Testis (tissue), 3 donors: Measurements from ENCODE around the gene ACLY. TPM values are rescaled to one million over a fixed set of nuclear protein-coding genes. Genes with fewer than 3 reads are reported as not detected.
A peak's percentile ranks its signal among the peaks of the same experiment; 100 is the strongest.
"Not testable (repeated sequence)": the region's sequence is repeated elsewhere in the genome, so short reads cannot be mapped to it uniquely, and the experiment has no call there.

ENCODE experiments used
- DNase-seq: peaks from one replicate; pipeline ENCODE4 v3.0.0-alpha.2; 2019
- H3K27ac ChIP-seq, 2 donors: fragments of 200-600 bp; sonication (generic); one replicate each; pipeline ENCODE4 v1.5.1; 2019
- H3K27me3 ChIP-seq: fragments of 200-600 bp; sonication (generic); one replicate; pipeline ENCODE4 v1.5.1; 2019
- H3K36me3 ChIP-seq: fragments of 200-600 bp; sonication (generic); one replicate; pipeline ENCODE4 v1.5.1; 2017; ENCODE audit warnings: low read depth; ENCODE audit errors: missing control alignments
- H3K4me1 ChIP-seq: fragments of 200-600 bp; sonication (generic); one replicate; pipeline ENCODE4 v1.5.1; 2019
- H3K4me3 ChIP-seq, 2 donors: fragments of 200-600 bp; sonication (generic); one replicate each; pipeline ENCODE4 v1.5.1; 2017 to 2019
- H3K9me3 ChIP-seq: fragments of 200-600 bp; sonication (generic); one replicate; pipeline ENCODE4 v1.5.1; 2017
- POLR2A ChIP-seq: fragments of 450-650 bp; IDR thresholded peaks from one replicate; pipeline ENCODE4 v1.6.1; 2017; ENCODE audit warnings: antibody characterized with exemption, mild to moderate bottlenecking, moderate library complexity
- WGBS, 2 donors: methylation state at CpG; one replicate each; pipeline ENCODE4 v1.1.5; 2018; 5-methylcytosine and 5-hydroxymethylcytosine counted together
- intact Hi-C: fragments of 100-400 bp; cut with DNase I; formaldehyde crosslinking; loops from one replicate; pipeline ENCODE4 v1.15.1; 2023; ENCODE audit warnings: low total_unique reads
- polyA plus RNA-seq: library from polyadenylated mRNA; stranded (reverse); fragments of 350-450 nt; fragmentation: Illumina TruSeq; extraction: RNeasy Lipid Tissue Mini Kit (QIAGEN cat#74804); gene quantifications from one replicate; pipeline ENCODE4 v1.2.3, GENCODE V29; 2014; ENCODE audit warnings: low read depth, low replicate concordance; ENCODE audit not compliant: insufficient read depth
- total RNA-seq, 2 donors: library from RNA; depleted of rRNA; stranded (reverse); fragments of >200 nt; gene quantifications; one replicate each; pipeline ENCODE4 v1.2.3, GENCODE V29; 2016
- TF ChIP-seq, protein P1 (sequence below), 3 experiments: fragments of 450-650 bp in 2 of 3; fragments of 200-600 bp in 1 of 3; sonication (generic) in 1 of 3; IDR thresholded peaks; one replicate each; pipeline ENCODE4 v1.5.1; 2016 to 2019; ENCODE audit warnings: antibody characterized with exemption in 3 of 3, mild to moderate bottlenecking in 2 of 3, moderate library complexity in 1 of 3

The ACLY gene
- total and polyA plus RNA-seq, 3 donors from 2014 or later, result 68.4 to 86.0 (median 83.0) TPM

- Histone ChIP-seq H3K9me3 (no peaks in the 10 kb centered on the region), H3K36me3 (no peaks in the 10 kb centered on the region), H3K4me1 (no peaks in the 10 kb centered on the region), H3K4me3 (no peak overlapping the region), H3K27me3 (no peaks in the 10 kb centered on the region), H3K27ac (no peak overlapping the region)
- intact Hi-C loops, result no loop called here
- TF ChIP-seq, protein P1, sequence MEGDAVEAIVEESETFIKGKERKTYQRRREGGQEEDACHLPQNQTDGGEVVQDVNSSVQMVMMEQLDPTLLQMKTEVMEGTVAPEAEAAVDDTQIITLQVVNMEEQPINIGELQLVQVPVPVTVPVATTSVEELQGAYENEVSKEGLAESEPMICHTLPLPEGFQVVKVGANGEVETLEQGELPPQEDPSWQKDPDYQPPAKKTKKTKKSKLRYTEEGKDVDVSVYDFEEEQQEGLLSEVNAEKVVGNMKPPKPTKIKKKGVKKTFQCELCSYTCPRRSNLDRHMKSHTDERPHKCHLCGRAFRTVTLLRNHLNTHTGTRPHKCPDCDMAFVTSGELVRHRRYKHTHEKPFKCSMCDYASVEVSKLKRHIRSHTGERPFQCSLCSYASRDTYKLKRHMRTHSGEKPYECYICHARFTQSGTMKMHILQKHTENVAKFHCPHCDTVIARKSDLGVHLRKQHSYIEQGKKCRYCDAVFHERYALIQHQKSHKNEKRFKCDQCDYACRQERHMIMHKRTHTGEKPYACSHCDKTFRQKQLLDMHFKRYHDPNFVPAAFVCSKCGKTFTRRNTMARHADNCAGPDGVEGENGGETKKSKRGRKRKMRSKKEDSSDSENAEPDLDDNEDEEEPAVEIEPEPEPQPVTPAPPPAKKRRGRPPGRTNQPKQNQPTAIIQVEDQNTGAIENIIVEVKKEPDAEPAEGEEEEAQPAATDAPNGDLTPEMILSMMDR (IDR thresholded peaks at IDR 0.05), result no peak
- no peak for TF ChIP-seq POLR2A
- 93 to 98% methylated on average over 5 to 6 of the region's 6 CpGs for WGBS, 2 donors
- no peak for DNase-seq
These were observed 16.9 kb upstream of the ACLY start for GRCh38 chr17:41935641-41936040.

- Histone ChIP-seq H3K4me3 (no peak overlapping the region), H3K4me1 (peaks cover 6% of the 10 kb centered on the region), H3K27me3 (no peaks in the 10 kb centered on the region), H3K9me3 (no peaks in the 10 kb centered on the region), H3K27ac (no peak overlapping the region), H3K36me3 (no peaks in the 10 kb centered on the region)
- intact Hi-C loops, result no loop called here
- 67 to 72% methylated on average over 2 of the region's 2 CpGs for WGBS, 2 donors
- TF ChIP-seq, protein P1 (IDR thresholded peaks at IDR 0.05), result no peak
- no peak for TF ChIP-seq POLR2A
- DNase-seq, result no peak
These were observed 14.2 kb upstream of the ACLY start for GRCh38 chr17:41932816-41933389.

- H3K4me3 ChIP-seq, H3K27ac ChIP-seq, H3K36me3 ChIP-seq, H3K9me3 ChIP-seq, H3K4me1 ChIP-seq, intact Hi-C loops, DNase-seq, H3K27me3 ChIP-seq: not testable (repeated sequence)
- 89 to 91% methylated on average over 4 of the region's 4 CpGs for WGBS, 2 donors
These were observed 13.0 kb upstream of the ACLY start for GRCh38 chr17:41931715-41932114.

DNA sequence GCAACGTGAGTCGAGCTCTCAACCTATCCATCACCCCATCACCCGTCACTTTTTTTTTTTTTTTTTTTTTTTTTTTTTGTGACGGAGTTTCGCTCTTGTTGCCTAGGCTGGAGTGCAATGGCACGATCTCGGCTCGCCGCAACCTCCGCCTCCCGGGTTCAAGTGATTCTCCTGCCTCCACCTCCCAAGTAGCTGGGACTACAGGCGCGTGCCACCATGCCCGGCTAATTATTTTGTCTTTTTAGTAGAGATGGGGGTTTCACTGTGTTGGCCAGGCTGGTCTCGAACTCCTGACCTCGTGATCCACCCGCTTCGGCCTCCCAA lies 12.0 kb upstream of the ACLY start:
- H3K9me3 ChIP-seq, DNase-seq, H3K27me3 ChIP-seq, intact Hi-C loops, H3K36me3 ChIP-seq, H3K4me1 ChIP-seq: not testable (repeated sequence)
- peak overlapping the region; percentile 52 to 61 for H3K4me3 ChIP-seq
- 34 to 35% methylated on average over 18 of the region's 18 CpGs for whole genome bisulfite sequencing, 2 donors
- peak overlapping the region; percentile 31 to 85 for H3K27ac ChIP-seq

DNA sequence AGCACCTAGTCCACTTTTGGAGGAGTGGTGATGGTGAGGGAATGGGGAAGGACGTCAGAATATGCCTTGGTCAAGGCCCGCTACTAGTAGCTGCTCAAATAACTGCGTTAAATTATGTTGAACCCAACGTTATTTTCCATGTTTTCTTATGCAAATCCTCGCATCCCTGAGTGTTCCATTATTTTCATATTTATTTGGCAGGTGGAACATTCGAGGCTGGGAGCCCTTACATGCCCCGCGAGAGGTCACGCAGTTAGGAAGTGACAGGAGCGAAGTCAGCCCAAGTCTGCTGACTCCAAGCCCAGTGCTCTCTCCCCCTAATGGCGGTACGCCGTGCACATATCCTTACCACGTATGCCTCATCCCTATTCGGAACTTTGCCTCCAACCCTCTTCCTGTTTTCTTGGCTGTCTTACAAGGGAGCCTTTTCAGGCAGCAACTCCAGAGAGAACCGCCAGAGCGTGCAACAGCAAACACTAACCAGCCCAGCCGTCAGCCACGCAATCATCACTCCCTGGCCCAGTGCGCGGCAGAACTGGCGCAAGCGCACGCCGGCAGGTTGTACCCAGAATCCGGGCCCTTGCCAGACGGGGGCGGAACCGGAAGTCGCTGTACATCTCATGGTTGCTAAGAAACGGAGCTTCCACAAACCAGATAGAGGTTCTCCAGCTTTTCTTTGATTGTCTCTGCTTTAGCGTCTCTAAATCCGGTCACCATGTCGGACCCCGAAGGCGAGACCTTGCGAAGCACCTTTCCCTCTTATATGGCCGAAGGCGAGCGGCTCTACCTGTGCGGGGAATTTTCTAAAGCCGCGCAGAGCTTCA lies 11.5 kb upstream of the ACLY start, which contains the start of gene ODAD4:
Gene ODAD4 (plus strand): TSS at position 609 of the 824 bp plus-strand sequence. CDS start 107 bp downstream, at position 716.
- intact Hi-C loops, result no loop called here
- no peaks in the 10 kb centered on the region for H3K36me3 ChIP-seq
- peak within 1 kb of the TSS; percentile 31 to 85 for H3K27ac ChIP-seq
- H3K27me3 ChIP-seq, result no peaks in the 10 kb centered on the region
- peak within 1 kb of the TSS; percentile 52 to 61 for H3K4me3 ChIP-seq
- H3K4me1 ChIP-seq, result peaks cover 6% of the 10 kb centered on the region
- no peaks in the 10 kb centered on the region for H3K9me3 ChIP-seq
- 1 to 2% methylated on average over 35 to 43 of the region's 43 CpGs for WGBS, 2 donors
- TF ChIP-seq, protein P1 (IDR thresholded peaks at IDR 0.05), result peak; percentile 34 to 61 (median 50)
- no peak for TF ChIP-seq POLR2A
- DNase-seq, result peak; percentile 97
